Breast epithelium (tissue), 4 donors: ENCODE data around the gene ZNF592. TPM values are rescaled to one million over a fixed set of nuclear protein-coding genes. Genes with fewer than 3 reads are reported as not detected.

Source experiments
- DNase-seq, 2 donors: peaks; one replicate each; pipeline ENCODE4 v3.0.0-alpha.2; 2019; ENCODE audit warnings: low spot score in 2 of 2
- H3K27ac ChIP-seq, 2 donors: fragments of 200-600 bp; sonication (generic) in 1 of 2; one replicate each; pipeline ENCODE4 v1.5.1; 2016 to 2019; ENCODE audit warnings: mild to moderate bottlenecking in 1 of 2
- H3K27me3 ChIP-seq, 2 donors: fragments of 200-600 bp; sonication (generic) in 1 of 2; one replicate each; pipeline versions ENCODE4 v1.5.1 to v1.6.0; 2017 to 2019; ENCODE audit warnings: control low read depth in 1 of 2, mild to moderate bottlenecking in 1 of 2
- H3K36me3 ChIP-seq: fragments of 200-600 bp; one replicate; pipeline ENCODE4 v1.5.1; 2019
- H3K4me1 ChIP-seq, 2 donors: fragments of 200-600 bp; sonication (generic); one replicate each; pipeline ENCODE4 v1.5.1; 2016 to 2019; ENCODE audit warnings: control low read depth in 1 of 2
- H3K4me3 ChIP-seq, 3 donors: fragments of 200-600 bp; sonication (generic); 1 replicate in 2 of 3; 2 replicates in 1 of 3; pipeline ENCODE4 v1.5.1; 2016 to 2019; ENCODE audit warnings: mild to moderate bottlenecking in 3 of 3, moderate library complexity in 2 of 3
- H3K9me3 ChIP-seq, 2 donors: fragments of 200-600 bp; sonication (generic) in 1 of 2; one replicate each; pipeline ENCODE4 v1.5.1; 2016 to 2019; ENCODE audit warnings: control low read depth in 1 of 2
- CTCF ChIP-seq, 3 donors: fragments of 450-650 bp; IDR thresholded peaks; one replicate each; pipeline ENCODE4 v1.5.1; 2016 to 2017; ENCODE audit warnings: antibody characterized with exemption in 3 of 3, mild to moderate bottlenecking in 3 of 3, moderate library complexity in 3 of 3
- POLR2A ChIP-seq: fragments of 450-650 bp; IDR thresholded peaks from one replicate; pipeline ENCODE4 v1.6.1; 2016; ENCODE audit warnings: antibody characterized with exemption, mild to moderate bottlenecking, moderate library complexity
- POLR2AphosphoS5 ChIP-seq, 3 donors: sonication (generic); formaldehyde crosslinking; IDR thresholded peaks; one replicate each; pipeline ENCODE4 v1.6.1; 2017; ENCODE audit warnings: antibody characterized with exemption in 3 of 3
- intact Hi-C: fragments of 100-400 bp; cut with DNase I; formaldehyde crosslinking; loops from one replicate; pipeline ENCODE4 v1.15.1; 2023; ENCODE audit warnings: low total_unique reads
- total RNA-seq, 3 donors: library from RNA; depleted of rRNA; stranded (reverse); fragments of >200 nt; gene quantifications; one replicate each; pipeline ENCODE4 v1.1.0, GENCODE V29; 2016

The ZNF592 gene
- total RNA-seq, 3 donors from 2014 or later = 14.1 to 18.4 (median 18.2) TPM

- Histone ChIP-seq H3K36me3 (peaks cover 10% of the 10 kb centered on the region), H3K27me3 (no peaks in the 10 kb centered on the region), H3K4me3 (no peak overlapping the region), H3K4me1 (no peaks in the 10 kb centered on the region), H3K9me3 (no peaks in the 10 kb centered on the region), H3K27ac (no peak overlapping the region)
- no peak for TF ChIP-seq CTCF (IDR thresholded peaks at IDR 0.05)
- no peak for TF ChIP-seq POLR2A
- TF ChIP-seq POLR2AphosphoS5 (IDR thresholded peaks at IDR 0.05) = no peak
- intact Hi-C loops = no loop called here
- DNase-seq = no peak
Measured at GRCh38 chr15:84788500-84788899, 40.1 kb downstream of the ZNF592 start.

GRCh38 chr15:84789762-84790161 lies 41.4 kb downstream of the ZNF592 start:
- Histone ChIP-seq H3K4me1 (no peaks in the 10 kb centered on the region), H3K27me3 (no peaks in the 10 kb centered on the region), H3K27ac (no peak overlapping the region), H3K36me3 (no peaks in the 10 kb centered on the region), H3K4me3 (no peak overlapping the region), H3K9me3 (no peaks in the 10 kb centered on the region)
- TF ChIP-seq POLR2A = no peak
- no peak for TF ChIP-seq CTCF (IDR thresholded peaks at IDR 0.05)
- no peak for TF ChIP-seq POLR2AphosphoS5 (IDR thresholded peaks at IDR 0.05)
- no peak for DNase-seq
- intact Hi-C loops = no loop called here

- Histone ChIP-seq H3K9me3 (no peaks in the 10 kb centered on the region), H3K36me3 (no peaks in the 10 kb centered on the region), H3K4me1 (no peaks in the 10 kb centered on the region), H3K27ac (no peak overlapping the region), H3K4me3 (no peak overlapping the region), H3K27me3 (no peaks in the 10 kb centered on the region)
- intact Hi-C loops = no loop called here
- DNase-seq = no peak
- TF ChIP-seq CTCF (IDR thresholded peaks at IDR 0.05) = no peak
- TF ChIP-seq POLR2AphosphoS5 (IDR thresholded peaks at IDR 0.05) = no peak
- TF ChIP-seq POLR2A = no peak
Measured at GRCh38 chr15:84790676-84791075, 42.3 kb downstream of the ZNF592 start.

GRCh38 chr15:84791763-84792162 lies 43.4 kb downstream of the ZNF592 start:
- Histone ChIP-seq H3K4me3 (no peak overlapping the region), H3K9me3 (no peaks in the 10 kb centered on the region), H3K4me1 (no peaks in the 10 kb centered on the region), H3K27me3 (no peaks in the 10 kb centered on the region), H3K27ac (no peak overlapping the region), H3K36me3 (no peaks in the 10 kb centered on the region)
- intact Hi-C loops = no loop called here
- no peak for TF ChIP-seq POLR2A
- no peak for TF ChIP-seq CTCF (IDR thresholded peaks at IDR 0.05)
- TF ChIP-seq POLR2AphosphoS5 (IDR thresholded peaks at IDR 0.05) = no peak
- DNase-seq = no peak

GRCh38 chr15:84793431-84794161 lies 45.2 kb downstream of the ZNF592 start:
- H3K4me3 ChIP-seq = no peak overlapping the region
- DNase-seq = no peak
- no peak overlapping the region for H3K27ac ChIP-seq
- no peaks in the 10 kb centered on the region for H3K9me3 ChIP-seq
- TF ChIP-seq POLR2AphosphoS5 (IDR thresholded peaks at IDR 0.05) (no peak), CTCF (IDR thresholded peaks at IDR 0.05) (no peak), POLR2A (no peak)
- intact Hi-C loops = no loop called here
- H3K36me3 ChIP-seq = no peaks in the 10 kb centered on the region
- H3K4me1 ChIP-seq = no peaks in the 10 kb centered on the region
- H3K27me3 ChIP-seq = no peaks in the 10 kb centered on the region
